WTC11 (cell line): Measurements from ENCODE around the gene LTBP4. TPM values are rescaled to one million over a fixed set of nuclear protein-coding genes. Genes with fewer than 3 reads are reported as not detected.

ENCODE experiments used
- ATAC-seq: fragments of 200-7000 bp; cut with Tn5 transposase; 2 replicates; pipeline ENCODE4 v1.10.0; 2021; ENCODE audit warnings: mild to moderate bottlenecking, moderate library complexity
- CTCF ChIA-PET: fragments of 300-600 bp; sonication (Branson Sonifier 250); formaldehyde crosslinking; loops from one replicate; lab custom pipeline; 2021; ENCODE audit warnings: antibody characterized with exemption; lab: Charles Lee
- POLR2A ChIA-PET: fragments of 350-600 bp; sonication (Branson Sonifier 250); formaldehyde crosslinking; loops from one replicate; lab custom pipeline; 2021; ENCODE audit warnings: antibody characterized with exemption; lab: Charles Lee
- DNase-seq: peaks from one replicate; pipeline ENCODE4 v3.0.0; 2021; ENCODE audit warnings: low spot score
- H3K27ac Mint-ChIP-seq: 2 replicates; pipeline ENCODE4 v1.8.0; 2021; ENCODE audit warnings: mixed read lengths
- H3K27me3 Mint-ChIP-seq: 2 replicates; pipeline ENCODE4 v1.8.0; 2021; ENCODE audit warnings: low read depth, mild to moderate bottlenecking, moderate library complexity, mixed read lengths
- H3K36me3 Mint-ChIP-seq: 2 replicates; pipeline ENCODE4 v1.8.0; 2021; ENCODE audit warnings: mixed read lengths
- H3K4me1 Mint-ChIP-seq: 2 replicates; pipeline ENCODE4 v1.8.0; 2022; ENCODE audit warnings: mixed read lengths
- H3K4me3 Mint-ChIP-seq: 2 replicates; pipeline ENCODE4 v1.8.0; 2021; ENCODE audit warnings: mild to moderate bottlenecking, moderate library complexity, mixed read lengths
- H3K9me3 Mint-ChIP-seq: 2 replicates; pipeline ENCODE4 v1.8.0; 2021; ENCODE audit warnings: mixed read lengths
- CDX4 ChIP-seq: fragments of 250-450 bp; sonication (Bioruptor Pico); IDR thresholded peaks from 2 replicates; pipeline ENCODE4 v1.9.0; 2021; ENCODE audit warnings: moderate library complexity, mild to moderate bottlenecking, inconsistent platforms, borderline replicate concordance
- CREB1 ChIP-seq: sonication (generic); formaldehyde crosslinking; IDR thresholded peaks from 2 replicates; pipeline ENCODE4 v1.8.0; 2023; ENCODE audit warnings: mild to moderate bottlenecking, missing genetic modification reagents
- GRHL2 ChIP-seq: fragments of 250-450 bp; sonication (Bioruptor Pico); IDR thresholded peaks from 2 replicates; pipeline ENCODE4 v1.8.0; 2022; ENCODE audit warnings: mild to moderate bottlenecking, moderate library complexity; ENCODE audit not compliant: insufficient replicate concordance, severe bottlenecking
- GTF2I ChIP-seq: fragments of 250-450 bp; sonication (Bioruptor Pico); conservative IDR thresholded peaks from 2 replicates; pipeline ENCODE4 v1.4.0; 2021; ENCODE audit warnings: mild to moderate bottlenecking
- IRF2 ChIP-seq: sonication (generic); formaldehyde crosslinking; IDR thresholded peaks from 2 replicates; pipeline ENCODE4 v1.8.0; 2022; ENCODE audit warnings: low read depth, missing genetic modification reagents, borderline replicate concordance
- MLX ChIP-seq: sonication (generic); formaldehyde crosslinking; IDR thresholded peaks from 2 replicates; pipeline ENCODE4 v1.8.1; 2023; ENCODE audit warnings: mild to moderate bottlenecking, missing genetic modification reagents, moderate library complexity
- MXD4 ChIP-seq: fragments of 250-450 bp; sonication (Bioruptor Pico); IDR thresholded peaks from 2 replicates; pipeline ENCODE4 v1.8.0; 2021; ENCODE audit warnings: mild to moderate bottlenecking, moderate library complexity, borderline replicate concordance
- NR3C1 ChIP-seq: sonication (generic); formaldehyde crosslinking; conservative IDR thresholded peaks from 2 replicates; pipeline ENCODE4 v1.8.1; 2023; ENCODE audit warnings: low read depth, mild to moderate bottlenecking, missing genetic modification reagents
- PRRX2 ChIP-seq: fragments of 250-450 bp; sonication (Bioruptor Pico); IDR thresholded peaks from 2 replicates; pipeline ENCODE4 v1.8.0; 2021; ENCODE audit warnings: mild to moderate bottlenecking
- SMAD3 ChIP-seq: sonication (generic); formaldehyde crosslinking; IDR thresholded peaks from 2 replicates; pipeline ENCODE4 v1.8.0; 2022; ENCODE audit warnings: missing genetic modification reagents, mild to moderate bottlenecking, borderline replicate concordance
- TEAD4 ChIP-seq: sonication (generic); formaldehyde crosslinking; IDR thresholded peaks from 2 replicates; pipeline ENCODE4 v1.8.0; 2022; ENCODE audit warnings: mild to moderate bottlenecking, missing genetic modification reagents
- TP53 ChIP-seq: sonication (generic); formaldehyde crosslinking; IDR thresholded peaks from 2 replicates; pipeline ENCODE4 v1.8.1; 2023; ENCODE audit warnings: mild to moderate bottlenecking, missing genetic modification reagents
- ZNF219 ChIP-seq: sonication (generic); formaldehyde crosslinking; IDR thresholded peaks from 2 replicates; pipeline ENCODE4 v1.8.0; 2023; ENCODE audit warnings: missing genetic modification reagents, mild to moderate bottlenecking, borderline replicate concordance
- ZNF232 ChIP-seq: sonication (generic); formaldehyde crosslinking; IDR thresholded peaks from 2 replicates; pipeline ENCODE4 v1.8.0; 2022; ENCODE audit warnings: mild to moderate bottlenecking, missing genetic modification reagents
- total RNA-seq: library from RNA; stranded (reverse); gene quantifications from 3 replicates; pipeline ENCODE4 v1.2.3, GENCODE V29; 2021
- TF ChIP-seq, protein P1 (sequence below): sonication (generic); formaldehyde crosslinking; IDR thresholded peaks from 2 replicates; pipeline ENCODE4 v1.8.0; 2022; ENCODE audit warnings: mild to moderate bottlenecking, missing genetic modification reagents
- TF ChIP-seq, protein P2 (sequence below): sonication (generic); formaldehyde crosslinking; IDR thresholded peaks from 2 replicates; pipeline ENCODE4 v1.8.1; 2023; ENCODE audit warnings: mild to moderate bottlenecking, missing genetic modification reagents
- TF ChIP-seq, protein P3 (sequence below): sonication (generic); formaldehyde crosslinking; IDR thresholded peaks from 2 replicates; pipeline ENCODE4 v1.8.1; 2023; ENCODE audit warnings: mild to moderate bottlenecking, moderate library complexity, missing genetic modification reagents
- TF ChIP-seq, protein P4 (sequence below): sonication (generic); formaldehyde crosslinking; IDR thresholded peaks from 2 replicates; pipeline ENCODE4 v1.8.1; 2023; ENCODE audit warnings: mild to moderate bottlenecking, missing genetic modification reagents, moderate library complexity

The LTBP4 gene
- total RNA-seq, 1 experiment from 2014 or later: 125 TPM

- TF ChIP-seq PRRX2: no peak
- TF ChIP-seq MLX (CRISPR knock-in tag): no peak
- no peak for TF ChIP-seq TP53 (CRISPR knock-in tag)
- no peak for TF ChIP-seq GRHL2
- TF ChIP-seq CREB1: no peak
- TF ChIP-seq SMAD3 (CRISPR knock-in tag): no peak
- TF ChIP-seq MXD4: no peak
- TF ChIP-seq, protein P1, sequence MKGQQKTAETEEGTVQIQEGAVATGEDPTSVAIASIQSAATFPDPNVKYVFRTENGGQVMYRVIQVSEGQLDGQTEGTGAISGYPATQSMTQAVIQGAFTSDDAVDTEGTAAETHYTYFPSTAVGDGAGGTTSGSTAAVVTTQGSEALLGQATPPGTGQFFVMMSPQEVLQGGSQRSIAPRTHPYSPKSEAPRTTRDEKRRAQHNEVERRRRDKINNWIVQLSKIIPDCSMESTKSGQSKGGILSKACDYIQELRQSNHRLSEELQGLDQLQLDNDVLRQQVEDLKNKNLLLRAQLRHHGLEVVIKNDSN (CRISPR knock-in tag): no peak
These were observed 41.7 kb downstream of the LTBP4 start (continued) for GRCh38 chr19:40642757-40643305.

DNA sequence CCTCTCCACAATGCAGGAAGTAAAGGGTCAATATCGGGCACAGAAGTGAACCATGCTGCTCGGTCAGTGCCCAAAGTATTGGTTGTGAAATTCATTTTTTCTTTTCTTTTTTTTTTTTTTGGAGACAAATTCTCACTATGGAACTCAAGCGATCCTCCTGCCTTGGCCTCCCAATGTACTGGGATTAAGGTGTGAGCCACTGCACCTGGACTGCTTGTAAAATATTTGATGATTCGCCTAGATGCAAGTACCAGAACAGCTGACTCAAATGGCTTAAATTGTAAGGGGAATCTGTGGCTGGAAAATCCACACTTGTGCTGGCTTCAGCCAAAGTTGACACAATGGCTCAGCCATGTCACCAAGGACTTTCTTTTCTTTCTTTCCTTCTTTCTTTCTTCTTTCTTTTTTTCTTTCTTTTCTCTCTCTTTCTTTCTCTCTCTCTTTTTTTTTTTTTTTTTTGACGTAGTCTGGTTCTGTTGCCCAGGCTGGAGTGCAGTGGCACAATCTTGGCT, 45.6 kb downstream of the LTBP4 start:
- DNase-seq (no peak), ATAC-seq (no peak)
- H3K4me3 Mint-ChIP-seq: no peak overlapping the region
- POLR2A ChIA-PET: no interaction called here
- TF ChIP-seq, protein P2, sequence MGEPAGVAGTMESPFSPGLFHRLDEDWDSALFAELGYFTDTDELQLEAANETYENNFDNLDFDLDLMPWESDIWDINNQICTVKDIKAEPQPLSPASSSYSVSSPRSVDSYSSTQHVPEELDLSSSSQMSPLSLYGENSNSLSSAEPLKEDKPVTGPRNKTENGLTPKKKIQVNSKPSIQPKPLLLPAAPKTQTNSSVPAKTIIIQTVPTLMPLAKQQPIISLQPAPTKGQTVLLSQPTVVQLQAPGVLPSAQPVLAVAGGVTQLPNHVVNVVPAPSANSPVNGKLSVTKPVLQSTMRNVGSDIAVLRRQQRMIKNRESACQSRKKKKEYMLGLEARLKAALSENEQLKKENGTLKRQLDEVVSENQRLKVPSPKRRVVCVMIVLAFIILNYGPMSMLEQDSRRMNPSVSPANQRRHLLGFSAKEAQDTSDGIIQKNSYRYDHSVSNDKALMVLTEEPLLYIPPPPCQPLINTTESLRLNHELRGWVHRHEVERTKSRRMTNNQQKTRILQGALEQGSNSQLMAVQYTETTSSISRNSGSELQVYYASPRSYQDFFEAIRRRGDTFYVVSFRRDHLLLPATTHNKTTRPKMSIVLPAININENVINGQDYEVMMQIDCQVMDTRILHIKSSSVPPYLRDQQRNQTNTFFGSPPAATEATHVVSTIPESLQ (CRISPR knock-in tag): no peak
- TF ChIP-seq GTF2I (CRISPR knock-in tag): no peak
- no peak for TF ChIP-seq NR3C1 (CRISPR knock-in tag)
- TF ChIP-seq ZNF232 (CRISPR knock-in tag): no peak
- TF ChIP-seq, protein P1 (CRISPR knock-in tag): no peak
- TF ChIP-seq CDX4 (CRISPR knock-in tag): no peak
- no peak for TF ChIP-seq PRRX2
- TF ChIP-seq IRF2 (CRISPR knock-in tag): no peak
- TF ChIP-seq, protein P3, sequence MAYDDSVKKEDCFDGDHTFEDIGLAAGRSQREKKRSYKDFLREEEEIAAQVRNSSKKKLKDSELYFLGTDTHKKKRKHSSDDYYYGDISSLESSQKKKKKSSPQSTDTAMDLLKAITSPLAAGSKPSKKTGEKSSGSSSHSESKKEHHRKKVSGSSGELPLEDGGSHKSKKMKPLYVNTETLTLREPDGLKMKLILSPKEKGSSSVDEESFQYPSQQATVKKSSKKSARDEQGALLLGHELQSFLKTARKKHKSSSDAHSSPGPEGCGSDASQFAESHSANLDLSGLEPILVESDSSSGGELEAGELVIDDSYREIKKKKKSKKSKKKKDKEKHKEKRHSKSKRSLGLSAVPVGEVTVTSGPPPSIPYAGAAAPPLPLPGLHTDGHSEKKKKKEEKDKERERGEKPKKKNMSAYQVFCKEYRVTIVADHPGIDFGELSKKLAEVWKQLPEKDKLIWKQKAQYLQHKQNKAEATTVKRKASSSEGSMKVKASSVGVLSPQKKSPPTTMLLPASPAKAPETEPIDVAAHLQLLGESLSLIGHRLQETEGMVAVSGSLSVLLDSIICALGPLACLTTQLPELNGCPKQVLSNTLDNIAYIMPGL (CRISPR knock-in tag): no peak
- TF ChIP-seq, protein P4, sequence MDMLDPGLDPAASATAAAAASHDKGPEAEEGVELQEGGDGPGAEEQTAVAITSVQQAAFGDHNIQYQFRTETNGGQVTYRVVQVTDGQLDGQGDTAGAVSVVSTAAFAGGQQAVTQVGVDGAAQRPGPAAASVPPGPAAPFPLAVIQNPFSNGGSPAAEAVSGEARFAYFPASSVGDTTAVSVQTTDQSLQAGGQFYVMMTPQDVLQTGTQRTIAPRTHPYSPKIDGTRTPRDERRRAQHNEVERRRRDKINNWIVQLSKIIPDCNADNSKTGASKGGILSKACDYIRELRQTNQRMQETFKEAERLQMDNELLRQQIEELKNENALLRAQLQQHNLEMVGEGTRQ (CRISPR knock-in tag): no peak
- no peak for TF ChIP-seq ZNF219 (CRISPR knock-in tag)
- TF ChIP-seq TEAD4: no peak
- no peaks in the 10 kb centered on the region for H3K4me1 Mint-ChIP-seq
- H3K9me3 Mint-ChIP-seq: peaks cover 7% of the 10 kb centered on the region
- H3K27me3 Mint-ChIP-seq: peaks cover 10% of the 10 kb centered on the region
- CTCF ChIA-PET: interaction anchor here (5.4 kb wide), 1 partner anchor 12 kb away, joined by 65 read pairs; no protein-coding TSS in a partner anchor
- no peak overlapping the region for H3K27ac Mint-ChIP-seq
- peaks cover 7% of the 10 kb centered on the region for H3K36me3 Mint-ChIP-seq
